Endometrium (tissue), 2 donors: ENCODE measurements around the gene DTNA.

Experiments used
- FAIRE-seq: peaks from 2 replicates; lab custom pipeline; 2012; peaks lifted over from hg19 to GRCh38; lab: Jason Lieb, UNC
- donor health status: control.
- donor health status: control.

Gene DTNA

DNA sequence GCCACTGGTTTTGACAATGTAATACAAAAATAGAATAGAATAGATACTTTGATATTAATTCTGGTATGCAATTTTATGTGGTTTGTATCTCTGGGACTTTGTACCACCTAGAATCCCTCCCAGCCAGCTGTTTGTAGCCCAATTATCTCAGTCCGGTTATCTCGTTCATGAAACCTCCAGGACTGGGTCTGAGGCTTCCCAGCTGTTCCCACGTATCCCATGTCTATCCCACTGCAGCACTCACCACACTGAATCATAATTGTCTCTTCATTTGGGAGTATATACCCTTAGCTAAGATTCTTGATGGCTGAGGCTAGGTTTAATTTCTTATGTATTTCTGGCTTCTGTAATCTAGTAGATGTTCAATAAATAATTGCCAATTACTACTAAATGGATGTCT, 226.7 kb downstream of the DTNA start:
- no peak for FAIRE-seq

DNA sequence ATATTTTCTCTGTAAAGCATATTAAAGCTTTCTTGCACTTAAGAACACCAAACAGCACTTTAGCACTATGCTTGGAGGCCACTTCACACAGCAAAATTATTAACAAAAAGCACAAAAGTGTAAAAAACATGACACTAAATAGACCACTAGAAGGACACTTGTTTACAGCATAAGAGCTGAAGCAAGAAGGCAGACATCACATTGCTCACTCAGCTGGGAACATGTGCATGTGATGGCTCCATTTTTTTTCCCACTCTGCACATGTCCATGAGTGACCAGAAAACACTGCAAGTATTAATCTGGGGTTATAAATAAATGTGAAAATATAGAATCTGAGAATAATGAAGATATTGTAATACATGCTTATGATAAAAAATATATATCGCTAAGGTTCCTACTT, 228.0 kb downstream of the DTNA start:
- FAIRE-seq = no peak
